ENCODE data around the gene CCR2. TPM values are rescaled to one million over a fixed set of nuclear protein-coding genes. Genes with fewer than 3 reads are reported as not detected.

CCR2 gene
- total RNA-seq, 8 experiments from 2014 or later: 0.14 to 0.43 (median 0.23) TPM; not detected in 4

DNA sequence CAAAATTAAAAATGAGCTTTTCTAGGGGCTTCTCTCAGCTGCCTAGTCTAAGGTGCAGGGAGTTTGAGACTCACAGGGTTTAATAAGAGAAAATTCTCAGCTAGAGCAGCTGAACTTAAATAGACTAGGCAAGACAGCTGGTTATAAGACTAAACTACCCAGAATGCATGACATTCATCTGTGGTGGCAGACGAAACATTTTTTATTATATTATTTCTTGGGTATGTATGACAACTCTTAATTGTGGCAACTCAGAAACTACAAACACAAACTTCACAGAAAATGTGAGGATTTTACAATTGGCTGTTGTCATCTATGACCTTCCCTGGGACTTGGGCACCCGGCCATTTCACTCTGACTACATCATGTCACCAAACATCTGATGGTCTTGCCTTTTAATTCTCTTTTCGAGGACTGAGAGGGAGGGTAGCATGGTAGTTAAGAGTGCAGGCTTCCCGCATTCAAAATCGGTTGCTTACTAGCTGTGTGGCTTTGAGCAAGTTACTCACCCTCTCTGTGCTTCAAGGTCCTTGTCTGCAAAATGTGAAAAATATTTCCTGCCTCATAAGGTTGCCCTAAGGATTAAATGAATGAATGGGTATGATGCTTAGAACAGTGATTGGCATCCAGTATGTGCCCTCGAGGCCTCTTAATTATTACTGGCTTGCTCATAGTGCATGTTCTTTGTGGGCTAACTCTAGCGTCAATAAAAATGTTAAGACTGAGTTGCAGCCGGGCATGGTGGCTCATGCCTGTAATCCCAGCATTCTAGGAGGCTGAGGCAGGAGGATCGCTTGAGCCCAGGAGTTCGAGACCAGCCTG, 17.8 kb downstream of the CCR2 start:
- no peak overlapping the region for H3K4me3 ChIP-seq
- in situ Hi-C loops (cut with MboI; ENCODE audit: low pct_unique_long_range_greater_than_20kb in 2 of 9, low sequenced_read_pairs in 9 of 9, unreplicated experiment in 9 of 9): loop anchor here in 2 of 9 experiments (10.0 to 25.0 kb wide), 3 partner anchors 284 to 434 kb away; partner anchors contain the start of gene CXCR6 (in 1 of the 2)

GRCh38 chr3:46372492-46373359, 18.8 kb downstream of the CCR2 start:
- Histone ChIP-seq H3K4me1 (replicated peaks in 1 of 2) (no peaks in the 10 kb centered on the region), H3K4me3 (no peak overlapping the region), H3K27ac (no peak overlapping the region)
- ATAC-seq (replicated peaks in 6 of 8): peak in 3 of 8 experiments; percentile 49 to 75 (median 70)
- WGBS, 10 experiments: 0 to 96% (median 86%) methylated on average over 1 to 8 of the region's 9 CpGs; no CpG with 5 or more reads in 1 of the 10 experiments
- in situ Hi-C loops (cut with MboI; ENCODE audit: low pct_unique_long_range_greater_than_20kb in 2 of 9, low sequenced_read_pairs in 9 of 9, unreplicated experiment in 9 of 9): loop anchor here in 2 of 9 experiments (10.0 to 25.0 kb wide), 3 partner anchors 285 to 435 kb away; partner anchors contain the start of gene CXCR6 (in 1 of the 2)

More for the DNA sequence above, 17.8 kb downstream of the CCR2 start:
- no peak for ATAC-seq (replicated peaks in 6 of 8)
- WGBS, 10 experiments: 20 to 100% (median 76%) methylated on average over 1 to 8 of the region's 10 CpGs
- H3K27ac ChIP-seq: no peak overlapping the region
- no peaks in the 10 kb centered on the region for H3K4me1 ChIP-seq (replicated peaks in 1 of 2)

DNA sequence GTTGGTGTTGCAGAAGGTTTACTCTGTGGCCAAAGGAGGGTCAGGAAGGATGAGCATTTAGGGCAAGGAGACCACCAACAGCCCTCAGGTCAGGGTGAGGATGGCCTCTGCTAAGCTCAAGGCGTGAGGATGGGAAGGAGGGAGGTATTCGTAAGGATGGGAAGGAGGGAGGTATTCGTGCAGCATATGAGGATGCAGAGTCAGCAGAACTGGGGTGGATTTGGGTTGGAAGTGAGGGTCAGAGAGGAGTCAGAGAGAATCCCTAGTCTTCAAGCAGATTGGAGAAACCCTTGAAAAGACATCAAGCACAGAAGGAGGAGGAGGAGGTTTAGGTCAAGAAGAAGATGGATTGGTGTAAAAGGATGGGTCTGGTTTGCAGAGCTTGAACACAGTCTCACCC, 20.8 kb downstream of the CCR2 start:
- WGBS, 10 experiments: 29 to 100% (median 63%) methylated on average over 1 to 3 of the region's 3 CpGs; no CpG with 5 or more reads in 1 of the 10 experiments
- no peak for ATAC-seq (replicated peaks in 6 of 8)
- in situ Hi-C loops (cut with MboI; ENCODE audit: low pct_unique_long_range_greater_than_20kb in 2 of 9, low sequenced_read_pairs in 9 of 9, unreplicated experiment in 9 of 9): loop anchor here in 3 of 9 experiments (10.0 to 25.0 kb wide), 3 partner anchors 287 to 437 kb away; partner anchors contain the start of gene CXCR6 (in 2 of the 3)
- H3K4me3 ChIP-seq: no peak overlapping the region
- H3K4me1 ChIP-seq (replicated peaks in 1 of 2): no peaks in the 10 kb centered on the region
- H3K27ac ChIP-seq: no peak overlapping the region

GRCh38 chr3:46375218-46375617, 21.3 kb downstream of the CCR2 start:
- H3K4me1 ChIP-seq (replicated peaks in 1 of 2): no peaks in the 10 kb centered on the region
- 0 to 100% (median 63%) methylated on average over 1 to 2 of the region's 2 CpGs; no CpG with 5 or more reads in 2 of the 10 experiments for WGBS, 10 experiments
- ATAC-seq (replicated peaks in 6 of 8): no peak
- H3K27ac ChIP-seq: no peak overlapping the region
- no peak overlapping the region for H3K4me3 ChIP-seq
- in situ Hi-C loops (cut with MboI; ENCODE audit: low pct_unique_long_range_greater_than_20kb in 2 of 9, low sequenced_read_pairs in 9 of 9, unreplicated experiment in 9 of 9): loop anchor here in 3 of 9 experiments (10.0 to 25.0 kb wide), 3 partner anchors 288 to 438 kb away; partner anchors contain the start of gene CXCR6 (in 1 of the 3)

GRCh38 chr3:46375814-46376213, 21.9 kb downstream of the CCR2 start:
- H3K4me3 ChIP-seq: no peak overlapping the region
- no peak overlapping the region for H3K27ac ChIP-seq
- 0 to 50% (median 17%) methylated on average over 1 to 2 of the region's 2 CpGs; no CpG with 5 or more reads in 2 of the 10 experiments for WGBS, 10 experiments
- no peaks in the 10 kb centered on the region for H3K4me1 ChIP-seq (replicated peaks in 1 of 2)
- ATAC-seq (replicated peaks in 6 of 8): no peak
- in situ Hi-C loops (cut with MboI; ENCODE audit: low pct_unique_long_range_greater_than_20kb in 2 of 9, low sequenced_read_pairs in 9 of 9, unreplicated experiment in 9 of 9): loop anchor here in 3 of 9 experiments (10.0 to 25.0 kb wide), 3 partner anchors 289 to 439 kb away; partner anchors contain the start of gene CXCR6 (in 1 of the 3)

- Histone ChIP-seq H3K4me3 (no peak overlapping the region), H3K27ac (no peak overlapping the region), H3K4me1 (replicated peaks in 1 of 2) (no peaks in the 10 kb centered on the region)
- ATAC-seq (replicated peaks in 6 of 8): peak in 4 of 8 experiments; percentile 52 to 94 (median 90)
- WGBS, 10 experiments: 0 to 67% (median 46%) methylated on average over 2 to 6 of the region's 8 CpGs; no CpG with 5 or more reads in 2 of the 10 experiments
- in situ Hi-C loops (cut with MboI; ENCODE audit: low pct_unique_long_range_greater_than_20kb in 2 of 9, low sequenced_read_pairs in 9 of 9, unreplicated experiment in 9 of 9): loop anchor here in 3 of 9 experiments (10.0 to 25.0 kb wide), 3 partner anchors 291 to 441 kb away; partner anchors contain the start of gene CXCR6 (in 1 of the 3)
Observed at GRCh38 chr3:46378426-46378942, 24.6 kb downstream of the CCR2 start.

- in situ Hi-C loops (cut with MboI; ENCODE audit: low pct_unique_long_range_greater_than_20kb in 2 of 9, low sequenced_read_pairs in 9 of 9, unreplicated experiment in 9 of 9): loop anchor here in 2 of 9 experiments (25.0 kb wide), 2 partner anchors 293 to 443 kb away; partner anchors contain the start of gene CXCR6 (in 1 of the 2)
- Histone ChIP-seq H3K4me3 (no peak overlapping the region), H3K27ac (no peak overlapping the region), H3K4me1 (replicated peaks in 1 of 2) (no peaks in the 10 kb centered on the region)
- 17 to 100% (median 65%) methylated on average over 1 to 8 of the region's 8 CpGs; no CpG with 5 or more reads in 1 of the 10 experiments for WGBS, 10 experiments
- ATAC-seq (replicated peaks in 6 of 8): no peak
Observed at GRCh38 chr3:46380471-46381221, 26.7 kb downstream of the CCR2 start.

DNA sequence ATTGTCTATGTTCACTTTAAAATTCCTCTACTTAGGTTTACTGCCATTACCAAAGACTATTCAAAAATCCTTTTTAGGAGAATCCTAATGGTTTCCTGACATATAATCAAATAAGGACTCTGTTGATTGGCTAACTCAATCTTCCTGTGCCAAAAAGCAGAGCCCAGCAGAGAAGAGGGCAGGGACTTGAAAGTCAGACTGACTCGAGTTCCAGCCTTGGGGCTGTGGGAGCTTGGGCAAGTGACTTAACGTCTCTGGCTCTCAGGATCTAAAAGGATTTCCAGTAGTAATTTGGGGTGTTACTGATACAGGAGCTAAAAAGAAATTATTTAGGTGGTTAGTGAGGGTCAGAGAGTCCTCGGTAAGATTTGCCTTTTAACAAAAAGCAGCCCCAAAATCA, 27.7 kb downstream of the CCR2 start:
- in situ Hi-C loops (cut with MboI; ENCODE audit: low pct_unique_long_range_greater_than_20kb in 2 of 9, low sequenced_read_pairs in 9 of 9, unreplicated experiment in 9 of 9): loop anchor here in 2 of 9 experiments (25.0 kb wide), 2 partner anchors 294 to 444 kb away; partner anchors contain the start of gene CXCR6 (in 1 of the 2)
- no peak overlapping the region for H3K27ac ChIP-seq
- no peaks in the 10 kb centered on the region for H3K4me1 ChIP-seq (replicated peaks in 1 of 2)
- 0 to 100% (median 63%) methylated on average over 1 to 3 of the region's 3 CpGs for WGBS, 10 experiments
- ATAC-seq (replicated peaks in 6 of 8): no peak
- H3K4me3 ChIP-seq: no peak overlapping the region

DNA sequence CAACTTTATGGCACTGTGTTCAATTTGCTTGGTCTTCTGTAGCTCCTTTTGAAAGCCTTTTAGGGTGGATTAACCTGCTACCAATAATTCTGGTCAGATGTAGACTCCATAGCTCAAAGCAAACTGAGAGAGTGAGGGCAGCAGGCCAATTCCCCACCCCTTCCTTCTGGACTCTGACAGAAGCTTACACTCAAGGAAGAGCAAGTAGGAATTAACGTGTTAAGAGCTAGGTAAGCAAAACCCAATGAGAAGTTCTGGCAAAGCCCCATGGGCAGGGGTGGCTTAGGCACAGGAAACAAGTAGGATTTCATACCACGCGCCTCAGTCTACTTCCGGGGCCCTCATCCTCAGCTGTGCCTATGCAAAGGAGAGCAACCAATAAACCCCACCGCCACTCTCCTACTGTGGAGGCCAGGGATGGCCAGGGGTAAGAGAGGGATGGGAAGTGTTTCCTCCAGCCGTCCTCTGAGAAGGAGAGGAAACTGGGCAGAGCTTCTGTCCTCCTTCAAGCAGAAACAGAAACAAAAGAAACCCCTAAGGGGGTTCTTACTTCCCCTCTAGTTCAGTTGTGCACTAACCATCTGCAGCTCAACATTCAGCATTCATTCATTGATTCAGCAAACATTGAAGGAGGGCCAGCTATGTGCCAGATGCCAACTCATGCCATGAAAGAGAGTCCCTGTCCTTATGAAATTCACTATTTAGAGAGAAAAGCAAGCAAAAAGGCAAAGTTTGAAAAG, 29.5 kb downstream of the CCR2 start:
- 0 to 100% (median 83%) methylated on average over 1 to 5 of the region's 6 CpGs; no CpG with 5 or more reads in 3 of the 10 experiments for WGBS, 10 experiments
- H3K4me1 ChIP-seq (replicated peaks in 1 of 2): no peaks in the 10 kb centered on the region
- no peak overlapping the region for H3K4me3 ChIP-seq
- ATAC-seq (replicated peaks in 6 of 8): no peak
- in situ Hi-C loops (cut with MboI; ENCODE audit: low pct_unique_long_range_greater_than_20kb in 2 of 9, low sequenced_read_pairs in 9 of 9, unreplicated experiment in 9 of 9): loop anchor here in 2 of 9 experiments (25.0 kb wide), 2 partner anchors 296 to 446 kb away; partner anchors contain the start of gene CXCR6 (in 1 of the 2)
- no peak overlapping the region for H3K27ac ChIP-seq

- in situ Hi-C loops (cut with MboI; ENCODE audit: low pct_unique_long_range_greater_than_20kb in 2 of 9, low sequenced_read_pairs in 9 of 9, unreplicated experiment in 9 of 9): loop anchor here in 2 of 9 experiments (25.0 kb wide), 2 partner anchors 297 to 447 kb away; partner anchors contain the start of gene CXCR6 (in 1 of the 2)
- Histone ChIP-seq H3K4me1 (replicated peaks in 1 of 2) (no peaks in the 10 kb centered on the region), H3K27ac (no peak overlapping the region), H3K4me3 (no peak overlapping the region)
- no peak for ATAC-seq (replicated peaks in 6 of 8)
- WGBS, 10 experiments: 0 to 93% (median 50%) methylated on average over 1 to 4 of the region's 5 CpGs; no CpG with 5 or more reads in 1 of the 10 experiments
Observed at GRCh38 chr3:46383951-46384330, 30.0 kb downstream of the CCR2 start.

GRCh38 chr3:46386205-46386604, 32.3 kb downstream of the CCR2 start:
- peak in 7 of 8 experiments; percentile 22 to 92 (median 30) for ATAC-seq (replicated peaks in 6 of 8)
- WGBS, 10 experiments: 11 to 75% (median 58%) methylated on average over 1 to 4 of the region's 4 CpGs; no CpG with 5 or more reads in 2 of the 10 experiments
- no peaks in the 10 kb centered on the region for H3K4me1 ChIP-seq (replicated peaks in 1 of 2)
- in situ Hi-C loops (cut with MboI; ENCODE audit: low pct_unique_long_range_greater_than_20kb in 2 of 9, low sequenced_read_pairs in 9 of 9, unreplicated experiment in 9 of 9): loop anchor here in 2 of 9 experiments (25.0 kb wide), 2 partner anchors 299 to 449 kb away; partner anchors contain the start of gene CXCR6 (in 1 of the 2)
- H3K4me3 ChIP-seq: no peak overlapping the region
- no peak overlapping the region for H3K27ac ChIP-seq

Data from motor neuron (in vitro differentiated cells).